Astrocyte (in vitro differentiated cells and primary cell): Measurements from ENCODE around the gene HNRNPL. TPM values are rescaled to one million over a fixed set of nuclear protein-coding genes. Genes with fewer than 3 reads are reported as not detected.
A peak's percentile ranks its signal among the peaks of the same experiment; 100 is the strongest.
"Not testable (repeated sequence)": the region's sequence is repeated elsewhere in the genome, so short reads cannot be mapped to it uniquely, and the experiment has no call there.

ENCODE experiments used
- DNase-seq: peaks from one replicate; pipeline ENCODE4 v3.0.0-alpha.2; 2010; ENCODE audit warnings: low read depth
- FAIRE-seq: peaks from 2 replicates; lab custom pipeline; 2011; peaks lifted over from hg19 to GRCh38; lab: Jason Lieb, UNC
- H2AFZ ChIP-seq: 2 replicates; pipeline ENCODE4 v1.6.0; 2012; ENCODE audit warnings: low read depth, low read length, inconsistent platforms
- H3K27ac ChIP-seq: 2 replicates; pipeline ENCODE4 v1.5.1; 2011; ENCODE audit warnings: low read depth, low read length, inconsistent platforms
- H3K27me3 ChIP-seq: 2 replicates; pipeline ENCODE4 v1.6.0; 2011; ENCODE audit warnings: low read length, inconsistent platforms; ENCODE audit not compliant: insufficient read depth
- H3K36me3 ChIP-seq: 2 replicates; pipeline ENCODE4 v1.5.1; 2011; ENCODE audit warnings: low read length, inconsistent platforms; ENCODE audit not compliant: insufficient read depth
- H3K4me1 ChIP-seq: 2 replicates; pipeline ENCODE4 v1.5.1; 2011; ENCODE audit warnings: low read length, inconsistent platforms; ENCODE audit not compliant: insufficient read depth
- H3K4me2 ChIP-seq: 2 replicates; pipeline ENCODE4 v1.6.0; 2012; ENCODE audit warnings: low read length, inconsistent platforms
- H3K4me3 ChIP-seq: 2 replicates; pipeline ENCODE4 v1.5.1; 2011; ENCODE audit warnings: low read depth, mild to moderate bottlenecking, low read length, inconsistent platforms; ENCODE audit not compliant: insufficient read depth
- H3K79me2 ChIP-seq: 2 replicates; pipeline ENCODE4 v1.6.0; 2012; ENCODE audit warnings: mild to moderate bottlenecking, low read length, inconsistent platforms; ENCODE audit not compliant: insufficient read depth
- H3K9ac ChIP-seq: 2 replicates; pipeline ENCODE4 v1.6.0; 2012; ENCODE audit warnings: mild to moderate bottlenecking, low read length, inconsistent platforms
- H3K9me3 ChIP-seq: 2 replicates; pipeline ENCODE4 v1.5.1; 2012; ENCODE audit warnings: low read depth, mild to moderate bottlenecking, low read length, inconsistent platforms; ENCODE audit not compliant: insufficient read depth
- H4K20me1 ChIP-seq: 2 replicates; pipeline ENCODE4 v1.6.0; 2012; ENCODE audit warnings: low read length, inconsistent platforms; ENCODE audit not compliant: insufficient read depth
- H3K27ac Mint-ChIP-seq: one replicate; pipeline ENCODE4 v1.8.0; 2021; ENCODE audit warnings: mild to moderate bottlenecking, mixed read lengths; ENCODE audit not compliant: unreplicated experiment
- H3K27me3 Mint-ChIP-seq: one replicate; pipeline ENCODE4 v1.8.0; 2021; ENCODE audit warnings: low read depth, mixed read lengths; ENCODE audit not compliant: unreplicated experiment
- H3K36me3 Mint-ChIP-seq: one replicate; pipeline ENCODE4 v1.8.0; 2021; ENCODE audit warnings: low read depth, mixed read lengths; ENCODE audit not compliant: unreplicated experiment
- H3K4me1 Mint-ChIP-seq: one replicate; pipeline ENCODE4 v1.8.0; 2021; ENCODE audit warnings: low read depth, mixed read lengths; ENCODE audit not compliant: unreplicated experiment
- H3K4me3 Mint-ChIP-seq: one replicate; pipeline ENCODE4 v1.8.0; 2021; ENCODE audit warnings: mild to moderate bottlenecking, moderate library complexity, mixed read lengths; ENCODE audit not compliant: unreplicated experiment
- H3K9me3 Mint-ChIP-seq: one replicate; pipeline ENCODE4 v1.8.0; 2021; ENCODE audit warnings: mild to moderate bottlenecking, mixed read lengths; ENCODE audit not compliant: unreplicated experiment
- EZH2 ChIP-seq: IDR thresholded peaks from 2 replicates; pipeline ENCODE4 v1.6.1; 2012; ENCODE audit warnings: mild to moderate bottlenecking, low read length, inconsistent platforms; ENCODE audit not compliant: insufficient read depth
- total RNA-seq: library from RNA; stranded (reverse); gene quantifications from 2 replicates; pipeline ENCODE4 v1.2.1, GENCODE V29; 2021
- TF ChIP-seq, protein P1 (sequence below): IDR thresholded peaks from 2 replicates; pipeline ENCODE4 v1.5.1; 2011; ENCODE audit warnings: low read depth, mild to moderate bottlenecking, inconsistent platforms, low read length, moderate library complexity; ENCODE audit not compliant: insufficient read depth

HNRNPL gene
- total RNA-seq, 1 donor from 2014 or later = 314 TPM

DNA sequence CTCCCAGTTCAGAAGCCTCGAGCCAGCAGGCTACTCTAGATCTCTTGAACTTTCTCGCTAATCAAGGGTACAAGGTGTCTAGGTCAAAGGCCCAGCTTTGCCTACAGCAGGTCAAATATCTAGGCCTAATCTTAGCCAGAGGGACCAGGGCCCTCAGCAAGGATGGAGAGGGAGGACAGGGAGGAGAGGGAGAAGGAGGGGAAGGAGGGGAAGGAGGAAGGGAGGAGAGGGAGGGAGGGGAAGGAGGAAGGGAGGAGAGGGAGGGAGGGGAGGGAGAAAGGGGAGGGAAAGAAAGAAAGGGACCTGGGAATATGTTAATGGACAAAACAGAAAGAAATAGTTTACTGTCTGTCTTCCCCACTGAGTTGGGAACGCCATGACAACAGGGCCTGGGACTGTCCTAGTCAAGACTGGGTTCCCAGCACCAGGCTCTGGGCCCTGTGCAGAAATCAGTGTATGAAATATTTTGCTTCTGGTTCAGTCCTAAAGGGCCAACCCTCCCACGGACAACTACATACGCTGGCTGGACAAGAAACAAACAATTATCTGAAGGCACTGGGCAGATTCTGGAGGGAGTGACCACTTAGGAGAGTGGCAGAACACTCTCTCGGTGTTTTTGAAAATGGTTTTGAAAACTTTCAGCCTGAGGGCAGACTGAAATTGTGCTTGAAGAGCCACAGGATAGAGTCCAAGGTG lies 22.8 kb downstream of the HNRNPL start:
- Histone ChIP-seq H2AFZ (no peak overlapping the region), H3K4me3 (no peak overlapping the region), H3K9me3 (peaks cover 2% of the 10 kb centered on the region), H3K36me3 (no peaks in the 10 kb centered on the region), H3K4me2 (no peak overlapping the region), H3K79me2 (no peaks in the 10 kb centered on the region), H3K9ac (no peak overlapping the region), H3K4me1 (peaks cover 22% of the 10 kb centered on the region), H3K27me3 (no peaks in the 10 kb centered on the region), H4K20me1 (no peaks in the 10 kb centered on the region), H3K27ac (no peak overlapping the region)
- DNase-seq (no peak), FAIRE-seq (no peak)
- TF ChIP-seq EZH2 = no peak
- TF ChIP-seq, protein P1, sequence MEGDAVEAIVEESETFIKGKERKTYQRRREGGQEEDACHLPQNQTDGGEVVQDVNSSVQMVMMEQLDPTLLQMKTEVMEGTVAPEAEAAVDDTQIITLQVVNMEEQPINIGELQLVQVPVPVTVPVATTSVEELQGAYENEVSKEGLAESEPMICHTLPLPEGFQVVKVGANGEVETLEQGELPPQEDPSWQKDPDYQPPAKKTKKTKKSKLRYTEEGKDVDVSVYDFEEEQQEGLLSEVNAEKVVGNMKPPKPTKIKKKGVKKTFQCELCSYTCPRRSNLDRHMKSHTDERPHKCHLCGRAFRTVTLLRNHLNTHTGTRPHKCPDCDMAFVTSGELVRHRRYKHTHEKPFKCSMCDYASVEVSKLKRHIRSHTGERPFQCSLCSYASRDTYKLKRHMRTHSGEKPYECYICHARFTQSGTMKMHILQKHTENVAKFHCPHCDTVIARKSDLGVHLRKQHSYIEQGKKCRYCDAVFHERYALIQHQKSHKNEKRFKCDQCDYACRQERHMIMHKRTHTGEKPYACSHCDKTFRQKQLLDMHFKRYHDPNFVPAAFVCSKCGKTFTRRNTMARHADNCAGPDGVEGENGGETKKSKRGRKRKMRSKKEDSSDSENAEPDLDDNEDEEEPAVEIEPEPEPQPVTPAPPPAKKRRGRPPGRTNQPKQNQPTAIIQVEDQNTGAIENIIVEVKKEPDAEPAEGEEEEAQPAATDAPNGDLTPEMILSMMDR = no peak
- peaks cover 12% of the 10 kb centered on the region for H3K4me1 Mint-ChIP-seq
- H3K4me3 Mint-ChIP-seq = no peak overlapping the region
- no peaks in the 10 kb centered on the region for H3K27me3 Mint-ChIP-seq
- H3K36me3 Mint-ChIP-seq = peaks cover 34% of the 10 kb centered on the region
- peak overlapping the region; percentile 58 for H3K27ac Mint-ChIP-seq
- H3K9me3 Mint-ChIP-seq = no peaks in the 10 kb centered on the region

DNA sequence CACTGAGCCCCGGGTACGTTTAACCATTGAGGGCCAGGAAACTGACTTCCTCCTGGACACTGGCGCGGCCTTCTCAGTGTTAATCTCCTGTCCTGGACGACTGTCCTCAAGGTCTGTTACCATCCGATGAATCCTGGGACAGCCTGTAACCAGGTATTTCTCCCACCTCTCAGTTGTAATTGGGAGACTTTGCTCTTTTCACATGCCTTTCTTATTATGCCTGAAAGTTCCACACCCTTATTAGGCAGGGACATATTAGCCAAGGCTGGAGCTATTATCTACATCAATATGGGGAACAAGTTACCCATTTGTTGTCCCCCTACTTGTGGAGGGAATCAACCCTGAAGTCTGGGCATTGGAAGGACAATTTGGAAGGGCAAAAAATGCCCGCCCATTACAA lies 23.9 kb downstream of the HNRNPL start:
- H3K4me2 ChIP-seq, FAIRE-seq, H3K4me1 Mint-ChIP-seq, H3K9me3 Mint-ChIP-seq, H3K27me3 ChIP-seq, H3K36me3 ChIP-seq, H3K9me3 ChIP-seq, H3K79me2 ChIP-seq, H2AFZ ChIP-seq, H3K27me3 Mint-ChIP-seq, DNase-seq, H3K4me3 Mint-ChIP-seq, H3K27ac Mint-ChIP-seq, H3K4me3 ChIP-seq, H3K9ac ChIP-seq, H4K20me1 ChIP-seq, H3K27ac ChIP-seq: not testable (repeated sequence)
- H3K4me1 ChIP-seq = peaks cover 14% of the 10 kb centered on the region
- H3K36me3 Mint-ChIP-seq = peaks cover 33% of the 10 kb centered on the region

DNA sequence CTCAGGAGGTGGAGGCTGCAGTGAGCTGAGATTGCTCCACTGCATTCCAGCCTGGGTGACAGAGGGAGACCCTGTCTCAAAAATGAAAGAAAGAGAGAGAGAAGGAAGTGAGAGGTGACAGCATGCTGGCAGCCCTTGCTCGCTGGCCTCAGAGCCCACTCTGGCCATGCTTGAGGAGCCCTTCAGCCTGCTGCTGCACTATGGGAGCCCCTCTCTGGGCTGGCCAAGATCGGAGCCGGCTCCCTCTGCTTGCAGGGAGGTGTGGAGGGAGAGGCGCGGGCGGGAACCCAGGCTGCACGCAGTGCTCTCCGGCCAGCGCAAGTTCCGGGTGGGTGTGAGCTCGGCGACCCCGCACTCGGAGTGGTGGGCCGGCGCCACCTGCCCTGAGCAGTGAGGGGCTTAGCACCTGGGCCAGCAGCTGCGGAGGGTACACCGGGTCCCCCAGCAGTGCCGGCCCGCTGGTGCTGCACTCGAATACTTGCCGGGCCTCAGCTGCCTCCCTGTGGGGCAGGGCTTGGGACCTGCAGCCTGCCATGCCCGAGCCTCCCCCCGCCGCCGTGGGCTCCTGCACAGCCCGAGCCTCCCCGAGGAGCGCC lies 28.5 kb downstream of the HNRNPL start:
- not testable (repeated sequence) for H3K4me3 ChIP-seq, H3K27me3 ChIP-seq, H3K27me3 Mint-ChIP-seq, H4K20me1 ChIP-seq, H3K79me2 ChIP-seq, H3K27ac ChIP-seq, H3K4me1 ChIP-seq, H3K4me3 Mint-ChIP-seq, H3K36me3 ChIP-seq, H3K9me3 ChIP-seq, H2AFZ ChIP-seq, H3K9ac ChIP-seq, H3K4me2 ChIP-seq, H3K4me1 Mint-ChIP-seq, H3K9me3 Mint-ChIP-seq, DNase-seq, FAIRE-seq, H3K27ac Mint-ChIP-seq
- H3K36me3 Mint-ChIP-seq = peaks cover 44% of the 10 kb centered on the region
